HCT116 (cell line): Measurements from ENCODE around the gene SUPT6H.

Experiments
- ATF3 ChIP-seq: IDR thresholded peaks from 2 replicates; pipeline ENCODE4 v1.6.1; 2012
- CTCF ChIP-seq, 3 experiments: fragments of 200-600 bp in 1 of 3; sonication (generic) in 1 of 3; IDR thresholded peaks in 2 of 3; conservative IDR thresholded peaks in 1 of 3; 2 replicates each; pipeline ENCODE4 v1.5.1; 2012 to 2017; ENCODE audit warnings: low read depth in 2 of 3, low read length in 2 of 3, antibody characterized with exemption in 1 of 3, borderline replicate concordance in 1 of 3, control low read depth in 1 of 3, mild to moderate bottlenecking in 1 of 3, mixed read lengths in 1 of 3, mixed run types in 1 of 3, moderate library complexity in 1 of 3; ENCODE audit not compliant: insufficient read depth in 1 of 3
- EGR1 ChIP-seq: IDR thresholded peaks from 2 replicates; pipeline ENCODE4 v1.6.1; 2012; ENCODE audit warnings: low read depth
- EZH2 ChIP-seq: fragments of 200-600 bp; sonication (generic); IDR thresholded peaks from 2 replicates; pipeline ENCODE4 v1.6.1; 2017; ENCODE audit warnings: antibody characterized with exemption, mixed run types
- EZH2phosphoT487 ChIP-seq: fragments of 200-600 bp; IDR thresholded peaks from 2 replicates; pipeline ENCODE4 v1.6.1; 2018; ENCODE audit warnings: antibody characterized with exemption, borderline replicate concordance
- FOSL1 ChIP-seq: IDR thresholded peaks from 2 replicates; pipeline ENCODE4 v1.6.1; 2012; ENCODE audit warnings: low read depth
- POLR2A ChIP-seq: IDR thresholded peaks from 2 replicates; pipeline ENCODE4 v1.7.0; 2011; ENCODE audit warnings: borderline replicate concordance; ENCODE audit not compliant: insufficient read depth, insufficient read length; ENCODE audit errors: extremely low read depth
- POLR2AphosphoS5 ChIP-seq: IDR thresholded peaks from 2 replicates; pipeline ENCODE4 v1.6.1; 2011; ENCODE audit warnings: mild to moderate bottlenecking, low read depth, low read length, moderate library complexity
- SIN3A ChIP-seq: IDR thresholded peaks from 2 replicates; pipeline ENCODE4 v1.6.1; 2012; ENCODE audit warnings: low read depth
- SP1 ChIP-seq: IDR thresholded peaks from 2 replicates; pipeline ENCODE4 v1.6.1; 2012; ENCODE audit warnings: low read depth
- YY1 ChIP-seq: IDR thresholded peaks from 2 replicates; pipeline ENCODE4 v1.6.1; 2011; ENCODE audit warnings: low read length, low read depth, moderate library complexity, mild to moderate bottlenecking; ENCODE audit not compliant: insufficient replicate concordance; ENCODE audit errors: extremely low read depth
- ZFX ChIP-seq: fragments of 450-650 bp; IDR thresholded peaks from 2 replicates; pipeline ENCODE4 v1.6.1; 2017
- ZNF274 ChIP-seq: fragments of 200-500 bp; sonication (Bioruptor generic); IDR thresholded peaks from 2 replicates; pipeline ENCODE4 v1.6.1; 2014; ENCODE audit warnings: mild to moderate bottlenecking, low read depth, low read length, inconsistent platforms

GRCh38 chr17:28634206-28634865 is 27.7 kb upstream of the SUPT6H start:
- TF ChIP-seq CTCF (IDR thresholded peaks at IDR 0.05 in 2 of 3, conservative IDR thresholded peaks at IDR 0.05 in 1 of 3; ENCODE audit: borderline replicate concordance in 1 of 3, insufficient read depth in 1 of 3, low read depth in 2 of 3, low read length in 2 of 3) (no peak), POLR2A (no peak), EZH2phosphoT487 (no peak), ATF3 (no peak), SP1 (no peak), EZH2 (no peak), EGR1 (no peak), ZNF274 (no peak), SIN3A (no peak), YY1 (no peak), FOSL1 (no peak), POLR2AphosphoS5 (no peak), ZFX (no peak)
